H1 (cell line): ENCODE measurements around the gene ADAMTS20. TPM values are rescaled to one million over a fixed set of nuclear protein-coding genes. Genes with fewer than 3 reads are reported as not detected.

Experiments
- BACH1 ChIP-seq: IDR thresholded peaks from 2 replicates; pipeline ENCODE4 v1.6.1; 2012; ENCODE audit warnings: low read length, improper control_type of control experiment
- MAFK ChIP-seq: IDR thresholded peaks from 2 replicates; pipeline ENCODE4 v1.6.1; 2012; ENCODE audit warnings: low read depth, mild to moderate bottlenecking, improper control_type of control experiment, low read length
- NRF1 ChIP-seq: IDR thresholded peaks from 2 replicates; pipeline ENCODE4 v1.6.1; 2011; ENCODE audit warnings: mild to moderate bottlenecking, low read depth, low read length, improper control_type of control experiment
- SAP30 ChIP-seq: fragments of 300-600 bp; sonication (generic); IDR thresholded peaks from 2 replicates; pipeline ENCODE4 v1.7.1; 2012; ENCODE audit warnings: low read length, moderate library complexity, mild to moderate bottlenecking, inconsistent platforms; ENCODE audit not compliant: insufficient read depth, insufficient replicate concordance
- TAF7 ChIP-seq: optimal IDR thresholded peaks from 2 replicates; pipeline ENCODE3; 2011; ENCODE audit warnings: low read depth, mild to moderate bottlenecking, inconsistent platforms, low read length, moderate library complexity, borderline replicate concordance
- USF2 ChIP-seq: IDR thresholded peaks from 2 replicates; pipeline ENCODE4 v1.6.1; 2011; ENCODE audit warnings: low read length, improper control_type of control experiment
- YY1 ChIP-seq: IDR thresholded peaks from 2 replicates; pipeline ENCODE4 v1.6.1; 2011; ENCODE audit warnings: low read depth, mild to moderate bottlenecking, low read length
- ZNF274 ChIP-seq: IDR thresholded peaks from 2 replicates; pipeline ENCODE4 v1.7.0; 2012; ENCODE audit warnings: low read length, borderline replicate concordance; ENCODE audit errors: extremely low read depth
- polyA plus RNA-seq, 7 experiments: library from polyadenylated mRNA; depleted of rRNA in 3 of 7; stranded (reverse) in 5 of 7; unstranded in 2 of 7; fragments of >200 nt in 5 of 7; fragments of 200-250 nt in 2 of 7; gene quantifications; 1 replicate in 5 of 7; 2 replicates in 1 of 7; 4 replicates in 1 of 7; pipeline versions ENCODE4 v1.2.1 to v1.2.3, GENCODE V29; 2011 to 2013; ENCODE audit warnings: missing spikeins in 2 of 7, mixed read lengths in 2 of 7
- total RNA-seq: library from RNA; stranded (reverse); fragmentation: NEBNext Ultra II Directional; extraction: Animal tissue kit (Norgen Biotek cat#: 25700); gene quantifications from 2 replicates; pipeline ENCODE4 v1.2.1, GENCODE V29; 2021

The ADAMTS20 gene
- total and polyA plus RNA-seq, 2 of the 8 experiments (the other 6 are each of a cell fraction or from before 2014, with no cell fraction given) = 2.9 to 5.1 TPM

- no peak for TF ChIP-seq NRF1
- TF ChIP-seq MAFK = no peak
- no peak for TF ChIP-seq YY1
- TF ChIP-seq BACH1 = no peak
- no peak for TF ChIP-seq USF2
- no peak for TF ChIP-seq TAF7
- TF ChIP-seq SAP30 = no peak
- TF ChIP-seq ZNF274 = no peak
Observed at GRCh38 chr12:43401096-43401495, 150.9 kb downstream of the ADAMTS20 start (continued).
